T47D (cell line): ENCODE measurements around the gene PRAMEF17.
"Not testable (repeated sequence)": the region's sequence is repeated elsewhere in the genome, so short reads cannot be mapped to it uniquely, and the experiment has no call there.

Source experiments
- DNase-seq, 2 experiments: peaks; one replicate each; pipeline versions ENCODE4 v3.0.0 to v3.0.0-alpha.2; 2011 to 2012; ENCODE audit warnings: low read depth in 1 of 2, low spot score in 1 of 2
- JUND ChIP-seq: IDR thresholded peaks from 2 replicates; pipeline ENCODE4 v1.6.1; 2012; ENCODE audit warnings: low read depth
- in situ Hi-C: cut with HindIII; loops from 2 replicates; pipeline ENCODE4 v1.10.0; 2016; ENCODE audit warnings: low sequenced_read_pairs, low pct_unique_long_range_greater_than_20kb

PRAMEF17 gene

DNA sequence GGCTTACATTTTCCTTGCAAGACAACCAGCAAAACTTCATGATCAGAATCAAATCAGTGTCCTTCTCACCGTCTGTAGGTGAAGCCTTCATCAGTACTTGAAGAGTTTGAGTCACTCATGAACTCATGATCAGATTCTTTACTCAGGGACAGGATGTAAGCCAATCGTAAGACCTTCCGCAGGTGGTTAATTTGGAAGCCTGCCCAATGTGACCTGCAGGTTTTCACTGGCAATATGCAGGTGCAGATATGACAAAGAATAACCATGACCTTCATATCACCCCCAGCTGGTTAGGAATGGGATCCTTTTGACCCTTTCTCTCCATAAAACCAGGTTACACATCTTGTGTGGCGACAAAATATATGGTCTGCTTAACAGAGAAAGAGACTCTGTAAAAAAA is 18.4 kb downstream of the PRAMEF17 start:
- in situ Hi-C loops, result no loop called here
- TF ChIP-seq JUND, result no peak
- no peak for DNase-seq

DNA sequence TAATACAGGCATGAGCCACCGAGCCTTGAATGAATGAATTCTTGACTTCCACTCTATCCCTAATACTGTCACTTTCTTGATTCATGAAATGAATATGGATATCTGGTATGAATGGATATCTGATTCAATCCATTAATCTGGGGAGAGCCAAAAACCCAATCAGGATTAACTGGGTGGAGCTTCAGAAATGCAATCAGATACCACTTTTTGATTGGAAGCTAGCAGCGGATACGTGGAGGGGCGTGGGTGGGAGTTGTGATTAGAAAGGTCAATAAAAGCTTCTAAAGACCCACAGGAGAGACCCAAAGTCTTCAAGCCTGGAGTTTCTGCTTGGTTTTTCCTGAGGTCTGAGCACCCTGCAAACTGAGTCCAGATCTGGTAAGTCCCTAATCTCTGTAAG is 20.7 kb downstream of the PRAMEF17 start, which contains the start of gene PRAMEF20:
Gene PRAMEF20, plus strand, starts transcription at position 301 of the 400 bp plus-strand sequence. CDS start 5,905 bp downstream, outside the sequence.
- DNase-seq, in situ Hi-C loops: not testable (repeated sequence)

DNA sequence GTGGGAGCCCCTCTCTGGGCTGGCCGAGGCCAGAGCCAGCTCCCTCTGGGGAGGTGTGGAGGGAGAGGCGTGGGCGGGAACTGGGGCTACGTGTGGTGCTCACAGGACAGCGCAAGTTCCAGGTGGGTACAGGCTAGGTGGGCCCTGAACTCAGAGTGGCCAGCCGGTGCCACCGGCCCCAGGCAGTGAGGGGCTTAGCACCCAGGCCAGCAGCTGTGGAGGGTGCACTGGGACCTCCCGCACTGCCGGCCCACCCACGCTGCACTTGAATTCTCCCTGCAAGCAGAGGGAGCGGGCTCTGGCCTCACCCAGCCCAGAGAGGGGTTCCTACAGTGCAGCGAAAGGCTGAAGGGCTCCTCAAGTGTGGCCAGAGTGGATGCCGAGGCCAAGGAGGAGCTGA is 41.1 kb downstream of the PRAMEF17 start:
- in situ Hi-C loops, result no loop called here
- TF ChIP-seq JUND, result no peak
- no peak for DNase-seq

GRCh38 chr1:13432251-13432650 is 42.8 kb downstream of the PRAMEF17 start:
- DNase-seq, result no peak
- TF ChIP-seq JUND, result no peak
- in situ Hi-C loops, result no loop called here

DNA sequence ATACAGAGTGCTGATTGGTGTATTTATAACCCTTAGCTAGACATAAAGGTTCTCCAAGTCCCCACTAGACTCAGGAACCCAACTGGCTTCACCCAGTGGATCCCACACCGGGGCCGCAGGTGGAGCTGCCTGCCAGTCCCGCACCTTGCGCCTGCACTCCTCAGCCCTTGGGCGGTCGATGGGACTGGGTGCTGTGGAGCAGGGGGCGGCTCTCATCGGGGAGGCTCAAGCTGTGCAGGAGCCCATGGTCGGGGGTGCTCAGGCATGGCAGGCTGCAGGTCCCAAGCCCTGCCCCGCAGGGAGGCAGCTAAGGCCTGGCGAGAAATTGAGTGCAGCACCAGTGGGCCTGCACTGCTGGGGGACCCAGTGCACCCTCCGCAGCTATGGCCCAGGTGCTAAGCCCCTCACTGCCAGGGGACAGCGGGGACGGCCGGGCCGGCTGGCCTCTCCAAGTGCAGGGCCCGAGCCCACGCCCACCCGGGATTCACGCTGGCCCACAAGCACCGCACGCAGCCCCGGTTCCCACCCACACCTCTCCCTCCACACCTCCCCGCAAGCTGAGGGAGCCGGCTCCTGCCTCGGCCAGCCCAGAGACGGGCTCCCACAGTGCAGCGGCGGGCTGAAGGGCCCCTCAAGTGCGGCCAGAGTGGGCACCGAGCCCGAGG is 44.4 kb downstream of the PRAMEF17 start:
- in situ Hi-C loops, DNase-seq: not testable (repeated sequence)

GRCh38 chr1:13435458-13435857 is 46.0 kb downstream of the PRAMEF17 start:
- no peak for DNase-seq
- TF ChIP-seq JUND, result no peak
- in situ Hi-C loops, result no loop called here

GRCh38 chr1:13439104-13439783 is 49.8 kb downstream of the PRAMEF17 start:
- in situ Hi-C loops, DNase-seq: not testable (repeated sequence)
